ENCODE data around the gene OTUB2. TPM values are rescaled to one million over a fixed set of nuclear protein-coding genes. Genes with fewer than 3 reads are reported as not detected.

OTUB2 gene
- total and polyA plus RNA-seq, 2 donors (not counting 3 experiments of a cell fraction or from before 2014, with no cell fraction given): 0.70 to 1.6 TPM

GRCh38 chr14:94044476-94045091, 18.4 kb downstream of the OTUB2 start:
- Histone ChIP-seq H3K4me3 (replicated peaks in 1 of 3; ENCODE audit: insufficient read depth in 1 of 3, low read depth in 1 of 3, low read length in 3 of 3) (no peak overlapping the region), H3K36me3 (ENCODE audit: control insufficient read depth in 2 of 2, extremely low read depth in 1 of 2, insufficient read depth in 2 of 2, low read length in 2 of 2) (peaks cover 8 to 13% of the 10 kb centered on the region in 2 experiments), H3K4me2 (ENCODE audit: insufficient read depth, low read length) (no peak overlapping the region), H3K9me1 (replicated peaks; ENCODE audit: control insufficient read depth, extremely low read depth, insufficient read depth, low read length) (no peaks in the 10 kb centered on the region), H3K79me2 (ENCODE audit: control insufficient read depth, insufficient read depth, low read length) (no peaks in the 10 kb centered on the region), H3K9me3 (replicated peaks; ENCODE audit: control insufficient read depth, insufficient read depth, low read length) (no peaks in the 10 kb centered on the region), H2AFZ (ENCODE audit: low read depth, low read length) (no peak overlapping the region), H3K9ac (replicated peaks; ENCODE audit: extremely low read depth, insufficient read depth, low read length) (no peak overlapping the region), H3K27ac (ENCODE audit: insufficient read depth, low read depth, low read length) (no peak overlapping the region), H4K20me1 (replicated peaks; ENCODE audit: control insufficient read depth, extremely low read depth, insufficient read depth, low read length) (no peaks in the 10 kb centered on the region), H3K27me3 (ENCODE audit: control insufficient read depth in 2 of 2, insufficient read depth in 2 of 2, low read length in 2 of 2) (no peaks in the 10 kb centered on the region), H3K4me1 (ENCODE audit: control insufficient read depth, extremely low read depth, insufficient read depth, low read length) (peaks cover 3% of the 10 kb centered on the region)
- DNase-seq (ENCODE audit: low read depth, low spot score): no peak
- BruUV-seq (replicated peaks): no TSS peak
- dilution Hi-C loops (cut with MboI; ENCODE audit: extremely low pct_ligation_motif_present, low sequenced_read_pairs): no loop called here
- intact Hi-C loops (cut with micrococcal nuclease): no loop called here
- ChIA-PET CTCF (interaction anchor here (0.7 to 2.8 kb wide), 3 partner anchors 9 to 92 kb away, joined by 3 to 19 read pairs (median 6); no protein-coding TSS in a partner anchor), POLR2A (no interaction called here)
- FAIRE-seq: no peak
- TF ChIP-seq CTCF (IDR thresholded peaks at IDR 0.05; ENCODE audit: extremely low read depth in 1 of 2, insufficient read depth in 1 of 2, low read depth in 1 of 2, low read length in 2 of 2) (no peak), JUN (IDR thresholded peaks at IDR 0.05; ENCODE audit: borderline replicate concordance, insufficient read depth, insufficient read length, low read depth) (no peak), FOS (IDR thresholded peaks at IDR 0.05; ENCODE audit: borderline replicate concordance, insufficient read depth, low read length) (no peak), MAX (IDR thresholded peaks at IDR 0.05; ENCODE audit: insufficient read depth, insufficient read length) (no peak)

GRCh38 chr14:94045101-94045500, 19.0 kb downstream of the OTUB2 start:
- H3K9ac ChIP-seq (replicated peaks; ENCODE audit: extremely low read depth, insufficient read depth, low read length): no peak overlapping the region
- no peaks in the 10 kb centered on the region for H3K27me3 ChIP-seq (ENCODE audit: control insufficient read depth in 2 of 2, insufficient read depth in 2 of 2, low read length in 2 of 2)
- intact Hi-C loops (cut with micrococcal nuclease) (no loop called here), dilution Hi-C loops (cut with MboI; ENCODE audit: extremely low pct_ligation_motif_present, low sequenced_read_pairs) (no loop called here)
- no peaks in the 10 kb centered on the region for H4K20me1 ChIP-seq (replicated peaks; ENCODE audit: control insufficient read depth, extremely low read depth, insufficient read depth, low read length)
- peaks cover 8 to 16% of the 10 kb centered on the region in 2 experiments for H3K36me3 ChIP-seq (ENCODE audit: control insufficient read depth in 2 of 2, extremely low read depth in 1 of 2, insufficient read depth in 2 of 2, low read length in 2 of 2)
- no peak overlapping the region for H3K4me2 ChIP-seq (ENCODE audit: insufficient read depth, low read length)
- no peaks in the 10 kb centered on the region for H3K79me2 ChIP-seq (ENCODE audit: control insufficient read depth, insufficient read depth, low read length)
- H2AFZ ChIP-seq (ENCODE audit: low read depth, low read length): no peak overlapping the region
- CTCF ChIA-PET: interaction anchor here (0.7 to 2.8 kb wide), 3 partner anchors 10 to 92 kb away, joined by 3 to 19 read pairs (median 6); no protein-coding TSS in a partner anchor
- TF ChIP-seq POLR2AphosphoS5 (IDR thresholded peaks at IDR 0.05; ENCODE audit: insufficient read depth, low read depth, low read length) (no peak), MYC (IDR thresholded peaks at IDR 0.05; ENCODE audit: low read depth, low read length) (no peak), CTCF (IDR thresholded peaks at IDR 0.05; ENCODE audit: extremely low read depth in 1 of 2, insufficient read depth in 1 of 2, low read depth in 1 of 2, low read length in 2 of 2) (no peak), FOS (IDR thresholded peaks at IDR 0.05; ENCODE audit: borderline replicate concordance, insufficient read depth, low read length) (no peak), JUN (IDR thresholded peaks at IDR 0.05; ENCODE audit: borderline replicate concordance, insufficient read depth, insufficient read length, low read depth) (no peak), POLR2A (IDR thresholded peaks at IDR 0.05; ENCODE audit: low read depth, low read length) (no peak), GATA2 (IDR thresholded peaks at IDR 0.05; ENCODE audit: insufficient read depth, insufficient read length, low read depth, low read length) (no peak), EZH2 (IDR thresholded peaks at IDR 0.05; ENCODE audit: borderline replicate concordance, low read depth, low read length, severe bottlenecking) (no peak), MAX (IDR thresholded peaks at IDR 0.05; ENCODE audit: insufficient read depth, insufficient read length) (no peak)
- no peaks in the 10 kb centered on the region for H3K9me3 ChIP-seq (replicated peaks; ENCODE audit: control insufficient read depth, insufficient read depth, low read length)
- H3K9me1 ChIP-seq (replicated peaks; ENCODE audit: control insufficient read depth, extremely low read depth, insufficient read depth, low read length): no peaks in the 10 kb centered on the region
- POLR2A ChIA-PET: no interaction called here
- no peak overlapping the region for H3K4me3 ChIP-seq (replicated peaks in 1 of 3; ENCODE audit: insufficient read depth in 1 of 3, low read depth in 1 of 3, low read length in 3 of 3)
- peaks cover 3% of the 10 kb centered on the region for H3K4me1 ChIP-seq (ENCODE audit: control insufficient read depth, extremely low read depth, insufficient read depth, low read length)
- BruUV-seq (replicated peaks): no TSS peak
- no peak overlapping the region for H3K27ac ChIP-seq (ENCODE audit: insufficient read depth, low read depth, low read length)
- FAIRE-seq (no peak), DNase-seq (ENCODE audit: low read depth, low spot score) (no peak)
